H9 (cell line): Measurements from ENCODE around the gene DENND5A. TPM values are rescaled to one million over a fixed set of nuclear protein-coding genes. Genes with fewer than 3 reads are reported as not detected.

Experiments
- DNase-seq: peaks from one replicate; pipeline ENCODE4 v3.0.0-alpha.2; 2017
- H2AFZ ChIP-seq: one replicate; pipeline ENCODE4 v1.6.1; 2013; ENCODE audit warnings: mild to moderate bottlenecking, low read length, control low read depth, moderate library complexity
- H2AK5ac ChIP-seq: 2 replicates; pipeline ENCODE4 v1.6.1; 2013; ENCODE audit warnings: low read length, control low read depth, mixed read lengths; ENCODE audit not compliant: insufficient read length
- H2BK120ac ChIP-seq: one replicate; pipeline ENCODE4 v1.6.1; 2013; ENCODE audit warnings: low read depth, mild to moderate bottlenecking, low read length, control low read depth, inconsistent platforms; ENCODE audit not compliant: poor library complexity, severe bottlenecking
- H2BK12ac ChIP-seq: 2 replicates; pipeline ENCODE4 v1.6.1; 2013; ENCODE audit warnings: low read length, control low read depth, mixed read lengths, low read depth; ENCODE audit not compliant: insufficient read length
- H2BK15ac ChIP-seq: 2 replicates; pipeline ENCODE4 v1.6.1; 2013; ENCODE audit warnings: low read depth, low read length, control low read depth
- H2BK20ac ChIP-seq: one replicate; pipeline ENCODE4 v1.6.1; 2013; ENCODE audit warnings: low read depth, mild to moderate bottlenecking, low read length, control low read depth, inconsistent platforms; ENCODE audit not compliant: poor library complexity, severe bottlenecking
- H2BK5ac ChIP-seq: 2 replicates; pipeline ENCODE4 v1.6.1; 2013; ENCODE audit warnings: low read length, control low read depth, mixed read lengths; ENCODE audit not compliant: insufficient read length
- H3K14ac ChIP-seq: 2 replicates; pipeline ENCODE4 v1.6.1; 2013; ENCODE audit warnings: low read length, control low read depth; ENCODE audit not compliant: insufficient read depth
- H3K18ac ChIP-seq: 2 replicates; pipeline ENCODE4 v1.6.1; 2013; ENCODE audit warnings: low read depth, mild to moderate bottlenecking, mixed read lengths, low read length, control low read depth; ENCODE audit not compliant: insufficient read length
- H3K23ac ChIP-seq: 2 replicates; pipeline ENCODE4 v1.6.1; 2013; ENCODE audit warnings: low read length, control low read depth, mixed read lengths, low read depth; ENCODE audit not compliant: insufficient read length
- H3K23me2 ChIP-seq: 2 replicates; pipeline ENCODE4 v1.6.1; 2013; ENCODE audit warnings: low read depth, mild to moderate bottlenecking, mixed read lengths, low read length, control low read depth; ENCODE audit not compliant: insufficient read length, poor library complexity, severe bottlenecking
- H3K27ac ChIP-seq: 2 replicates; pipeline ENCODE4 v1.5.1; 2013; ENCODE audit warnings: low read length, control low read depth, mixed read lengths, low read depth; ENCODE audit not compliant: insufficient read length
- H3K27me3 ChIP-seq: 2 replicates; pipeline ENCODE4 v1.6.1; 2013; ENCODE audit warnings: low read length, control low read depth, inconsistent platforms; ENCODE audit not compliant: insufficient read depth
- H3K4ac ChIP-seq: 2 replicates; pipeline ENCODE4 v1.6.1; 2013; ENCODE audit warnings: low read depth, mild to moderate bottlenecking, control low read depth, inconsistent platforms, low read length, moderate library complexity
- H3K4me1 ChIP-seq: 2 replicates; pipeline ENCODE4 v1.6.1; 2013; ENCODE audit warnings: low read length, control low read depth, inconsistent platforms; ENCODE audit not compliant: insufficient read depth
- H3K4me2 ChIP-seq: 2 replicates; pipeline ENCODE4 v1.6.1; 2013; ENCODE audit warnings: low read length, control low read depth, mixed read lengths; ENCODE audit not compliant: insufficient read length, insufficient read depth
- H3K56ac ChIP-seq: 2 replicates; pipeline ENCODE4 v1.6.1; 2013; ENCODE audit warnings: low read depth, mild to moderate bottlenecking, mixed read lengths, low read length, control low read depth; ENCODE audit not compliant: insufficient read length
- H3K79me1 ChIP-seq: 2 replicates; pipeline ENCODE4 v1.6.1; 2013; ENCODE audit warnings: low read depth, mild to moderate bottlenecking, moderate library complexity, low read length, control low read depth, inconsistent platforms; ENCODE audit not compliant: insufficient read depth, poor library complexity, severe bottlenecking
- H3K79me2 ChIP-seq: 2 replicates; pipeline ENCODE4 v1.6.1; 2013; ENCODE audit warnings: low read length, control low read depth, inconsistent platforms; ENCODE audit not compliant: insufficient read depth
- H3K9ac ChIP-seq: 2 replicates; pipeline ENCODE4 v1.6.1; 2013; ENCODE audit warnings: low read length, control low read depth, mixed read lengths; ENCODE audit not compliant: insufficient read length; ENCODE audit errors: extremely low read depth
- H3K9me3 ChIP-seq: one replicate; pipeline ENCODE4 v1.6.1; 2013; ENCODE audit warnings: low read depth, low read length, inconsistent platforms; ENCODE audit not compliant: control insufficient read depth
- H3T11ph ChIP-seq: one replicate; pipeline ENCODE4 v1.6.1; 2013; ENCODE audit warnings: mild to moderate bottlenecking, low read length, control low read depth, inconsistent platforms
- H4K20me1 ChIP-seq: one replicate; pipeline ENCODE4 v1.6.1; 2013; ENCODE audit not compliant: control insufficient read depth, insufficient read length, insufficient read depth
- H4K5ac ChIP-seq: 2 replicates; pipeline ENCODE4 v1.6.1; 2013; ENCODE audit warnings: low read depth, mild to moderate bottlenecking, mixed read lengths, low read length, control low read depth; ENCODE audit not compliant: insufficient read length
- H4K8ac ChIP-seq: replicated peaks from 2 replicates; pipeline ENCODE4 v1.6.1; 2013; ENCODE audit warnings: low read length, control low read depth, mixed read lengths, low read depth; ENCODE audit not compliant: insufficient read length
- H4K91ac ChIP-seq: 2 replicates; pipeline ENCODE4 v1.6.1; 2013; ENCODE audit warnings: low read depth, mild to moderate bottlenecking, moderate library complexity, mixed read lengths, low read length, control low read depth; ENCODE audit not compliant: insufficient read length
- H3K27ac Mint-ChIP-seq, 3 experiments: 2 replicates in 2 of 3; 3 replicates in 1 of 3; pipeline ENCODE4 v1.8.0; 2020 to 2021; ENCODE audit warnings: mixed read lengths in 3 of 3, mild to moderate bottlenecking in 1 of 3, moderate library complexity in 1 of 3
- H3K27me3 Mint-ChIP-seq: 2 replicates; pipeline ENCODE4 v1.8.0; 2021; ENCODE audit warnings: low read depth, mild to moderate bottlenecking, moderate library complexity, mixed read lengths
- H3K36me3 Mint-ChIP-seq, 3 experiments: 2 replicates in 2 of 3; 3 replicates in 1 of 3; pipeline ENCODE4 v1.8.0; 2020 to 2021; ENCODE audit warnings: low read depth in 3 of 3, mixed read lengths in 3 of 3; ENCODE audit not compliant: insufficient read depth in 1 of 3
- H3K4me1 Mint-ChIP-seq, 2 experiments: 2 replicates each; pipeline ENCODE4 v1.8.0; 2020; ENCODE audit warnings: mixed read lengths in 2 of 2
- H3K4me3 Mint-ChIP-seq, 2 experiments: 2 replicates in 1 of 2; 3 replicates in 1 of 2; pipeline ENCODE4 v1.8.0; 2020 to 2021; ENCODE audit warnings: mild to moderate bottlenecking in 2 of 2, mixed read lengths in 2 of 2, moderate library complexity in 1 of 2
- H3K9me3 Mint-ChIP-seq, 2 experiments: 2 replicates in 1 of 2; 3 replicates in 1 of 2; pipeline ENCODE4 v1.8.0; 2020; ENCODE audit warnings: mild to moderate bottlenecking in 2 of 2, mixed read lengths in 2 of 2, moderate library complexity in 1 of 2
- CTCF ChIP-seq: fragments of 200-600 bp; sonication (generic); conservative IDR thresholded peaks from 3 replicates; pipeline ENCODE4 v1.8.0; 2021; ENCODE audit warnings: antibody characterized with exemption, mild to moderate bottlenecking
- WGBS: extraction: QIAGEN DNeasy Blood & Tissue Kit; methylation state at CpG from one replicate; pipeline ENCODE4 v1.1.7; 2013; ENCODE audit warnings: missing lambda C conversion rate, low lambda C conversion rate, mixed read lengths; ENCODE audit not compliant: insufficient read length; ENCODE audit errors: extremely low coverage; 5-methylcytosine and 5-hydroxymethylcytosine counted together
- total RNA-seq: library from RNA; stranded (reverse); gene quantifications from 2 replicates; pipeline ENCODE4 v1.2.1, GENCODE V29; 2021

The DENND5A gene
- total RNA-seq, 1 experiment from 2014 or later, result 59.6 TPM

DNA sequence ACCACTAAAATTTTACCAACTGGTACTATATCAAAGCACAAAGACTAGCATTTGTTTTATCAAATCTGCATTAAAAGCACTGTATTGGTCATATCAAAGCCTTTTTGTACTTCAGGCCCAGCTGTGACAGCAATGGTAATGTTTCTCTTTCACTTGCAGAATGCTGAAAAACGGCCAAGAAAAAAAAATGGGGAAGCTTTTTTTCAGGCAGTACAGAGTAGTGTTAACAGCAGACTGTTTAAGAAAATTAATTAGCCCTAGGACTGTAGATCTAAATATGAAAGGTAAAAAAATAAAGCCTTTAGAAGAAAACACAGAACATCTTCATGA is 33.3 kb downstream of the DENND5A start:
- H3K27ac Mint-ChIP-seq, result peak overlapping the region in 1 of 3 experiments; percentile 79; a peak in 2 of 7 replicates
- peak overlapping the region; percentile 47 to 52 for H3K4me3 Mint-ChIP-seq
- no peak for DNase-seq

More for the DNA sequence above, 33.3 kb downstream of the DENND5A start:
- Histone ChIP-seq H3K79me2 (peaks cover 20% of the 10 kb centered on the region), H2BK5ac (no peak overlapping the region), H4K8ac (no peak overlapping the region), H2AK5ac (no peak overlapping the region), H2BK15ac (no peak overlapping the region), H3K4me1 (peaks cover 16% of the 10 kb centered on the region), H3T11ph (no peak overlapping the region), H2BK20ac (no peak overlapping the region), H2AFZ (no peak overlapping the region), H3K18ac (no peak overlapping the region), H3K79me1 (peaks cover 8% of the 10 kb centered on the region), H2BK12ac (no peak overlapping the region), H3K14ac (no peak overlapping the region), H3K56ac (no peak overlapping the region), H3K27me3 (peaks cover 8% of the 10 kb centered on the region), H3K4me2 (no peak overlapping the region), H4K20me1 (no peaks in the 10 kb centered on the region), H3K27ac (no peak overlapping the region), H4K91ac (no peak overlapping the region), H3K9ac (no peak overlapping the region), H3K23me2 (no peaks in the 10 kb centered on the region), H4K5ac (no peak overlapping the region), H2BK120ac (no peak overlapping the region), H3K9me3 (no peaks in the 10 kb centered on the region), H3K4ac (no peak overlapping the region), H3K23ac (no peak overlapping the region)
- H3K9me3 Mint-ChIP-seq, result peaks cover 12 to 15% of the 10 kb centered on the region in 2 experiments
- no CpG with 5 or more reads among the region's 1 CpG for WGBS
- H3K36me3 Mint-ChIP-seq, result peaks cover 17 to 25% (median 23%) of the 10 kb centered on the region in 3 experiments
- peaks cover 48 to 56% of the 10 kb centered on the region in 2 experiments for H3K4me1 Mint-ChIP-seq
- TF ChIP-seq CTCF, result no peak
- peaks cover 15% of the 10 kb centered on the region for H3K27me3 Mint-ChIP-seq
